NCI-H1930 (cell line): ENCODE data around the gene FKBP14.
A peak's percentile ranks its signal among the peaks of the same experiment; 100 is the strongest.
"Not testable (repeated sequence)": the region's sequence is repeated elsewhere in the genome, so short reads cannot be mapped to it uniquely, and the experiment has no call there.

Source experiments
- DNase-seq, 2 experiments: peaks; one replicate each; lab custom pipeline; 2025; lab: John Stamatoyannopoulos, UW

FKBP14 gene

DNA sequence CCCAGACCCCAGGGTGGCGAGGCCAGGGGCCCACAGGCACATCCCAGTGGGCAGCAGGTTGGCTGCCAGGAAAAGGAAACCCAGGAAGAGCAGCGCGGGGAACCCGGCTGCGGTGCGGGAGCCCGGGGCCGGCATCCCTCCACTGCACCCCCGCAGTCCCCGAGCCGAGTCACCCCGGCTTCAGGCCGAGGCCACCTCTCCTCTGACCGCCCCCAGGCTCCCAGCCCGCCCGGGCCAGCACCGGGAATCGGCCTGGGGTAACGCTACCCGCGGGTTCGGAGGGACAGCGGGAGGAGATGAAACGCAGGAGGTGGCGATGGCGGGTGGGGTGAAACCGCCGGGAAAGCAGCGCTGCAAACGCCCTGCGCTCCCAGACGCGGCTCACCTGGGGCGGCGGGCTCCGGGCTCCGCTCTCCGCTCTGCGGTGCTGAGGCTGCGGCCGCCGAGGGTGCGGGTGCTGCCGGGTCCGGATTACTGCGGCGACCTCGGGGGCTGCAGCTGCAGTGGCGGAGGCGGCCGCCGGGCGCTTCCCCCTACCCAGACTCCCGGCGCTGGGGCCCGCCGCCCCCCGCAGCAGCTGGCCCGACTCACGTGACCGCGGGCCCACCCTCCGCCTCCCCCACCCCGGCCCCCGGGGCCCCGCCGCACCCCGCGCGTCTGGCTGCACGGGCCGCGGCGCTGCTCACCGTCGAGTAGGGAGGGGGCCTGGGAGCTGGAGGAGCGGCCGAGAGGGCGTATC, 37.1 kb downstream of the FKBP14 start, which contains the start of gene SCRN1:
Gene SCRN1 (minus strand): TSS at position 545 of the 739 bp plus-strand sequence. CDS start 20,734 bp downstream, outside the sequence.
- DNase-seq, result peak in 1 of 2 experiments; percentile 44

DNA sequence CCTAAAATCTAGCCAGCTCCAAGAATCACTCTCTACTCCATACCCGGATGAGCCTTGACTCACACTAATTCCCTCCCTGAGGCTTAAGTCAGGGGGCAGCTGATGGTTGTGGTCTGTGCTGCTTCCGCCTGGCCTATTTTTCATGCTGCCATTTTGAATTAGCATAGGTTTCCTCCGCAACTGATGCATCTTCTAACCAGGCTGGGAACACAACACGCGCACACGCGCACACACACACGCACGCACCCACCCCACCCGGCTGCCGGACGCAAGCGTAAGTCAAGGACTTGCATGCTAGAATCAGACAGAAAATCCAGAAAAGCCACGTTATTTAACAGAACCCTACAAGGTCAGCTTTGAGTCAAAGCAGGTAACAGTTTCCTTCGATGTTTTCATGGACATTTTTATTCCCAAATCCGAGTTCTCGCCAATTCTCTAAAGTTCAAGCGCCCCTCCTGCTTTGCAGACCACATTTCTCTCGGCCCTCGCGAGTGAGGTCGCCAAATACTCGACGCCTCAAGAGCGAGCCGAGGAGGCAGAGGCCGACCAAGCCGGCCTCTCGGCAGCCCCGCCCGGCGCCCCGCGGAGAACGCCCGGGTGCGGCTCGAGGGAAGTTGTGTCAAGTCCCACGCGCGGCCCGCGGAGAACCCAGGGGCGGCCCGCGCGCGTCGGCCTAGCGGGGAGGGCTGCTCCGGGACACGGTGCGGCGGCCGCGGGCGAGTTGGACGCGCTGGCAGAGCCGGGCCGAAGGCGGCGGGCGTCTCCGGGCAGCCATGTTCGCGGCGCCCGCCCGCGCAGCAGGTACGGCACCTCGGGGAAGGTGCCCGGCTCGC, 37.9 kb downstream of the FKBP14 start:
- no peak for DNase-seq

DNA sequence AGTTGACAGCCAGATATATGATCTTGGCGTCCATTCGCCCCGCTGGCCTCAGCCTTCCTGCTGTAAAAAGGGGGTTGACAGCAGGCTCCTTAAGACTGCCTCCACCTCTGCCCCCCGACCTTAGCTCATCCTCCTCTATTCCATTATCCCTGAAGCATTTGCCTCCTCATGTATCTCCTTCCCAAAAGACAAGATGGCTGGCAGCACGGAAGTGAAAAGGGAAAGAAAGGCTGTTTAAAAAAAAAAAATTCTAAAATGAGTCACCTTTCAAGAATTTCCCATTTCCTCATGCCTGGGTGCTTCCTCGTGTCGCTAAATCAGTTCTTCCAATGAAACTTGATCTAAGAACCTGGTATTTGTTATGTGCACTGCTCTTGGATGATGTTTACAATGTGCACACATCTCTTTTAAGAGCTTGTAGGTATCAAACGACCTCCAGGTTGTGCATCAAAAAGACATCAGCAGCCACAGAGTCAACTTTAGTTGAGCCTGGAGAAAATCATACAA, 38.6 kb downstream of the FKBP14 start:
- no peak for DNase-seq

DNA sequence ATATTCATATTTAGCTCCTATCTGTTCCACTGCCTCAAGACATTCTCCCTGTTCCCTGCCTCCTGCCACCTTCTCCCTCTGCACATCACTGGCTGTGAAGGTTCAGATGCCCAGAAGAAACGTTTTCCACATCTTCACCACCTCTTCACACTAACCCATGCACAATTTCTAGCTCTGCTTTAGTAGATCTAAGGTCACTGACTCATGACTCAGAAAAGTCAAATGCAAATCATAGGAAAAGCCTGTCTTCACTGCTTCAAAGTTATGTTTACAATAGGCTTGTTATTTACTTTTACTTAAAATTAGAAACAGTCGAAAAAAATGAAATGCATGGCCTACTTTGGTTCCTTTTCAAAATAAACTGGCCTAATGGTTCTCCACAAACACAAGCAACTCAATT, 39.4 kb downstream of the FKBP14 start:
- no peak for DNase-seq

DNA sequence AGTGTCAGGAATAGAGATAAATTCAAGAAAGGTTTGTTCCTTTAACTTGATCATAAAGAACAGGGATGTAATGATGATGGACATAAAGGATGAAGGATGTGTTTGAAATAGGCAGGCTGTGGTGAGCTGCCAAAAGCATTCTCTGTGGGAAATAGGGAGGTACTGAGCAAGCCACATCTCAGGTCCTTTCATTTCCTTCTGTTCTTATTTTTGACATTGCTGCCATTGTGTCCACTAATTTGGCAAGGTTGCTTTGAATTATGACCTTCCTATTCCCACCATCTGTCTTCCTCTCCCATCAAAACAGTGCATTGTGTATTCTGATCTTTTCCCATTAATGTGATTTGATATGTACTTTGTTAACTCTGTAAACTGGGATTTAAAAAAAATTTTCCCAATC, 46.4 kb downstream of the FKBP14 start:
- no peak for DNase-seq

DNA sequence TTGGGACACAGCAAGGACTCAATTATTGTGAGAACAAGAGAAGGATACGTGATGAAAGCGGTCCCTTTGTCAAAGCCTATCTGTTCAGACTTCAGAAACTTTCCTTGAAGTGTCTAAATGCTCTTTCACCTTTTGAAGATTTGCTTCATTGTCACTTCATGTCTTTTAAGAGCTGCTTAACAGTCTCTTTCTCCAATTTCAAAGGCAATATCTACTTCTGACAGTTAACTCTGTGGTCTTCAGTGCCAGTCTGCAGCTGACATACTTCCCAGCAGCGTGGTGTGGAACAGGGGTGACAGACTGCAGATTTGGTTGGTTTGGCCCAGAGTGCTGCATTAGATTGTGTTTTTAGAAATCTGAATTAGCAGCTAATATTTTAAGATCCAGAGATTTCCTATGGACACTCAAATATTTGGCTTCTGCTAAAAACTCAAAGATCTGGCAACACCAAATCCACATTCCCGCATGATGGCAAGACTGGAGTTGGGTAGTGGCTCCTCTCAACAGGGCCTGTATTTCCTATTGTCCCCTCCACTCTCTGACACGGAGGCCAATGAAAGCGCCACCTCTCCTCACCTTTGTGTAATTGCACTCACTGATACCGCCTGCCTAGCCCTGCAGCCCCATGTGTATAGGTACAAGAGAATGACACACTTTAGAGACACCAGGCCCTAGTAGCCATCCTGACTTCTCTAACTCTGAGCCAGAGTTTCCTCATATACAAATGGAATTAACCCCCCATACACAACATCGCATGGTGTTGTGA, 48.4 kb downstream of the FKBP14 start:
- DNase-seq, result no peak

DNA sequence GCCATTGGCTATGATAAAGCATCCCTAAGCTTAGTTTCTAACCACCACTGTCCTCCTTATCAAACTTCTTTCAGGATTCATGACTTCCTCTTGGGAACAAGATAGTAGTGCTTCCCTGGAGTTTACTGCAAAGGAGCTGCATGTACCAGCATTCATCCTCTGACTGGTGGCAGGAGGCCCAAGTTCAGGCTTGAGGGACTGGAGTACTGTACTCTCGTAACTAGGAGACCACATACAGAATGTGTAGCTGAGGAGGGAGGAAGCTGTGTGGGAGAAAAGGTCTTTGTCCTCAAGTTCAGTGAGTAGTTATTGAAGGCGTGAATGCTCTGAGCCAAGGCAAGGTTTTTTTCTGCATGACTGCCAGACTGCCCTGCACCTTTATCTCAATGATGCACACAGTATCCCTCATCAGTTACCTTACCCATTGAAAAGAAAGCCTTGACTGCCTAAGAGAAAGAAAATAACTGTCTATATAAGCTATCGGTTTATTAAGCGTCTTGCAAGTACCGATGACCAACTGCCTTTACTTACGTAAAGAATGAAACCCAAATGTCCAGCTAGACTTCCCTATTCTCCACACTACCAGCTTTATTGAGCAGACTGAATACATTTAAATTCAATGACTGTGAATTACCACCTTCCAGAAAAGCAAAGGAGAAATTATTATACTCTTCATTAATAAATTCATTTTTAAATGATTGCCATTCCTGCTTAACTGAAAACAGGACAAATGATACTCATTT, 49.7 kb downstream of the FKBP14 start:
- DNase-seq, result no peak

DNA sequence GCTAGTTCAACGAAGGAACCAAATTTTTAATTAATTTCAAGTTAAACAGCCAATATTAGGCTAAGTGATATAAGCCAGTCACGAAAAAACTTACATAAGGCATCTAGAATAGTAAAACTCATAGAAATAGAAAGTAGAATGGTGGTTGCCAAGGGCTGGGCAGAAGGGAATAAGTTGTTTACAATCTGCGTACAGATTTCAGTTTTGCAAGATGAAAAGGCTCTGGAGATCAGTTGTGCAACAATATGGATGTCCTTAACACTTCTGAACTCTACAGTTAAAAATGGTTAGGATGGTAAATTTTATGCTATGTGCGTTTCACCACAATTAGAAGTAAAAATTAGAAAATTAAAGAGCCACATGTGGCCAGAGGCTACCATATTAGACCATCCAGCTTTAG, 50.2 kb downstream of the FKBP14 start:
- no peak for DNase-seq

DNA sequence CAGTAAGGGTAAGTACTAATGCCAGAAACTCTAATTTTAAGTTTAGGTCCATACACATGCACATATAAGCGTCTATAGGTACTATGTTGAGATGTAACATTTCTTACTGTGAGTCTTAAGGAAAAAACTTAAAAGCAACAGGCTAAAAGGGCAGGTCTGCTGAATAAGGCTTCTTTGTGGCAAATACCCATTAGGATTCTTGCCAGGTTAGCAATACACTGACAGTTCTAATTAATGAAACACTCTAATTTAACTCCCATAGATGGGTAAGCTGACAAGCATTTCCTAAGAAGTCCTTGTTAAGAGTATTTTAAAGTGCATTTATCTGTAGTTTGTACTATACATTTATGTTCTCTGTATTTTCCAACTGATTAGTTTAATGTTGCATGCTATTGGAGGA, 50.9 kb downstream of the FKBP14 start:
- no peak for DNase-seq

DNA sequence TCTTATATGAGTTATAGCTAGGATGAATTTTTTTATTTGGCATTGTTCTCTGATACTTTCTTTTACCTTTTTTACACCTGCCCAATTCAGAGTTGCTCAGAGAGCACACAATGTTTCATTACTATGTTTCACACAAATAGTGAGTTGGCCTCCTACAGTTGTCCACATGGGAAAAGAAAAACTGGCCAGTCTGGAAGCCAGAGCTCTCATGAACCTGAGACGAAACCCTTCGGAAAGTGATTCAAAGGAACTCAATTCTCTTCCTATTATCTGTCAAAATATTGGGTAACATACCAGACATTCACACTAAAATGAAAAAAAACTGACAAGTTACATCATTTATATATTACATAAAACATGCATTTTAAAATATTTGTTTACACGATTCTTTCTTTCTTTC, 52.2 kb downstream of the FKBP14 start:
- DNase-seq, result no peak

DNA sequence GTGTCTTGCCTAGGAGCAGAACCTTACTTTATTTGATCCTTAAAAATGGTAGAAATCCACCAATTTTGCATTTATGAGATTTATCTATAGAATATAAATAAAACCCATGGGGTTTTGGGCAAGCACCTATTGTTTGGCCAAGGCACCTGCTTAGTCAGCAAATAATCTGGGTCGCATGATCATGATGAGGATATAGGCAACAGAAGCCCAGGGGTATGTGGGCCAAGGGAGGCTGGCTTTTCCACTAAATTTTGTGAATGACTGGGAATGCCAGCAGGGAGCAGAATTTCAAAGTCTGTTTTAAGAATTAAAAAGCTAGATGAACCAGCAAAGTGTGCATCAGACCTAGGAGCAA, 54.2 kb downstream of the FKBP14 start:
- no peak for DNase-seq

DNA sequence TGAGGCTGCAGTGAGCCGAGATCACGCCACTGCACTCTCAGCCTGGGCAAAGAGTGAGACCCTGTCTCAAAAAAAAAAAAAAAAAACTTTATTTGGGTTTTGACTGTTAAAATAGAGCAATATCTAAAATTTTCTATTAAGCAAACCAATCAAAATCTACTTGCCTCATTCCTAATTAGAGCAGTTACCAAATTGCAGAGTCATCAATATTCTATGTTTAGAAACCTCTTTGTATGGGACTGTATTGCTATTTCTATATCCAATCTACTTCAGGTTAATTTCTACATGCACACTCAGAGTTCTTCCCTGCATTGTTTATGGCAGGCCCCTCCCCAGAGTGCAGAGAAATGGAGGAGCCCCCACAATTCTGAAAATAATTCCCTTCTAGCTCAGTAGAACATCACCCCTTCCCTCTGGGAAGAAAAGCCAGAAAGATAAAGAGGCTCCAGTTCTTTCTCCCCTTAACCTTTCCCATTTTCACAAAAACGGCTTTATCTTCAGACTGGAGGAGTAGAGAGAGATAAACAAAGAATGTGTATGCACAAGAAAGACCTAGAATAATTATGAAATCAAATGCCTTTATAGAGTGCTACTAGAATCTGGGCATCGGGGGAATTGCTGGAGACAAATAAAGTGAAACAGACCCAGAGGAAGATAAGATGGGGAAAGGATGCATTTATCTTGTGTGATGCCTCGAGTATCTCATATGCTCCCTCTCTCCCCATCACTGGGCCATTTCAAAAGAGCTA, 54.8 kb downstream of the FKBP14 start:
- no peak for DNase-seq

DNA sequence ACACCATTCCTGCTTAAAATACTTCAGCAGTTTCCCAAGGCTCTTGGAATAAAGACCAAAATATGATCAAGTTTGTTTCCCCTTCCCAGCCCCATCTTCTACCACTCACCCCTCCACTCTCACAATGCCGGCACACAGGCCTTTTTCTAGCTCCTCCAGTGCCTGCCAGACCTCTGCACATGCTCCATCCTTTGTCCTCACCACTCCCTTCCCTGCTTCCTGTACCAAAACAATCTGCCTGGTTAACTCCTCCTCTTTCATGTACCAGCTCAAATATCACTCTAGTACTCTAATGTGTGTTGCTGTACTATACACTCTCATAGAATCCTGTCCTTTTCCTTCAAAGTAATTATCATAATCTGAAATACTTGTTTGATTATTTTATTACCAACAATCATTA, 56.3 kb downstream of the FKBP14 start:
- DNase-seq, result no peak

DNA sequence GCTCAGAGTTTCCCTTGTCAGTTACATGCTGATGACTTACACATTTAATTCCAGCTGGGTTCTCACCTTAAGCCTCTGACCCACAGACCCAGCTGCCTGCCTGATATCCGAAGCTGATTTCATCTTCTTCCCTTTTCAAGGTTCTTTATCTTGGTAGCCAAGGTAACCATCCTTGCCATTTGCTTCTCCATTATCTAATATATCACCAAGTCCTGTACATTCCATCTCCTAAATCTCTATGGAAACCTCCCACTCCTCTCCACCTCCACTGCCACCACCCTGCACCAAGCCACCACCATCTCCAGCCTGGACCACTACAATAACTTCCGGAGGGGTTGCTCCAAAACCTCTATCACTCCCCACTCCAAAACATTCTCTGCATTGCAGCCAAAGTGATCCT, 56.8 kb downstream of the FKBP14 start:
- no peak for DNase-seq

DNA sequence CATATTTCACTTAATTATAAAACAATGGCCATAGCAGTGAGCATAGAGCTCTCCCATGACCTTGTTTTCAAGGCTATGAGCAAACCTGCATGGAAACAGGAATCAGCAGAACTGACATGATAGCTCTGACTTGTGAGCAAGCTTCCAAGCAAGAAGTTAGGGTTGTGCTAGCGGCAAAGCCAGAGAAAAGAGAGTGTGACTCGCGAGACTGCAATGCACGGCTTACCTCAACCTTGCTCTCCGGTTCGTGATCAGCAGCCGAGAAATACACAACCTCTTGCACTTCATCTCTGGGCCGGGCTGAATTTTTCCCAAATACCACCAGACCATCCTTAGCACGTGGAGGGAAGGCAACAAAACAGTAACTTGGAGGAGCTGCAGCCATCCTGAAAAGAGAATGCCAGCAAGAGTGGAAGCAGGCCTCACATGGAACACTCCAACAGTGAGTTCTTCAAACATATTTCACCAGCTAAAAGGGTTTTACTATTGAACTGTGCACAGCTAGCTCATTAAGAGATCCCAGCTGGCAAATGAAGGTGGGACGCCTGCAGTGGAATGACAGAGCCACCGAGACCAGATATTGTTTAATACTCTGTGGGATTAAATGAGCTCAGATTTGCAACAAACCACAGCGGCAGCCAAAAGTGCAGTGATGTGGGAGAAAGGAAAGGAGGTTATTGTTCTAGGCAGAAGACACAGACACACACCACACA, 57.7 kb downstream of the FKBP14 start:
- DNase-seq, result no peak

DNA sequence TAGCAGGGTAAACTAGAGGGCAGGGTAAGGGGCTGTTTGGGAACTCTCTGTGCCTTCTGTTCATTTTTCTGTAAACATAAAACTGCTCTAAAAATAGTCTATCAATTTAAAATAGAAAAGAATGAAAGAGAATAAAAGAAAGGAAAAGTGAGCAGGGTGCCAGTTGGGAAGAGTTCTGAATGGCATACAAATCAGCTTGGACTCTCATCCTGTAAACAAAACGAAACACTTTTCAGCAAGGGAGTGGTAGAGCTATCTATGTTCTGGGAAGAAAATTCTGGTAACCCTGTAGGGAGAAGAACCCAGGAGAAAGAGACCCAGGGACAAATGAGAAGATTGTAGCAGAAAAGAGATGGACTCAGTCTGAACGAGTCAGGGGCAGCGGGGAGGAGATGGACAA, 61.5 kb downstream of the FKBP14 start:
- DNase-seq, result no peak

DNA sequence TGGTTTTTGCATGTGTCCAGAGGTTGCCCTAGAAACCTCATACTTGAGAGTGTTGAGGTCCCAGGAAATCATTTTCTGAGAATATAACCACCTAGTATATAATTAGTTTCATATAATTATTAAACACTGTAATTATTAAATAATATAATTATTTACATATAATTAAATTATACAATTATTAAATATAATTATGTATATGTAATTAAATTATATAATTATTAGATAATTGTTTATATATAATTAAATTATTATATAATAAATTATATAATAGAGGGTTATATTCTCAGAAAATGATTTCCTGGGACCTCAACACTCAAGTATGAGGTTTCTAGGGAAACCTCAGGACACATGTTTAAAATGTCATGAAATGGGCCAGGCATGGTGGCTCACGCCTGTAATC, 64.5 kb downstream of the FKBP14 start:
- no peak for DNase-seq

DNA sequence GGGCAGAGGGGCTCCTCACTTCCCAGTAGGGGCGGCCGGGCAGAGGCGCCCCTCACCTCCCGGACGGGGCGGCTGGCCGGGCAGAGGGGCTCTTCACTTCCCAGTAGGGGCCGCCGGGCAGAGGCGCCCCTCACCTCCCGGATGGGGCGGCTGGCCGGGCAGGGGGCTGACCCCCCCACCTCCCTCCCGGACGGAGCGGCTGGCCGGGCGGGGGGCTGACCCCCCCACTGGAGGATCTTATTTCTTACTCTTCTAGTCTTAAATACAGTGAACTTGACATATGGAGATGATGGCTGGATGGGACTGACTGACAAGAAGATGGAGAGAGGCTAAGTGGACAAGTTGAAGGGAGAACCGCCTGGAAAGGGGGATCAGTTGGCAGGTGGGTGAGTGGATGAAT, 64.9 kb downstream of the FKBP14 start:
- DNase-seq, result not testable (repeated sequence)
